DMS53 treated with DMSO at 0.1 percent for 48 hours (cell line): ENCODE measurements around the gene WDR43.

Source experiments
- DNase-seq: peaks from one replicate; lab custom pipeline; 2025; ENCODE audit not compliant: unreplicated experiment; lab: John Stamatoyannopoulos, UW

WDR43 gene, protein sequence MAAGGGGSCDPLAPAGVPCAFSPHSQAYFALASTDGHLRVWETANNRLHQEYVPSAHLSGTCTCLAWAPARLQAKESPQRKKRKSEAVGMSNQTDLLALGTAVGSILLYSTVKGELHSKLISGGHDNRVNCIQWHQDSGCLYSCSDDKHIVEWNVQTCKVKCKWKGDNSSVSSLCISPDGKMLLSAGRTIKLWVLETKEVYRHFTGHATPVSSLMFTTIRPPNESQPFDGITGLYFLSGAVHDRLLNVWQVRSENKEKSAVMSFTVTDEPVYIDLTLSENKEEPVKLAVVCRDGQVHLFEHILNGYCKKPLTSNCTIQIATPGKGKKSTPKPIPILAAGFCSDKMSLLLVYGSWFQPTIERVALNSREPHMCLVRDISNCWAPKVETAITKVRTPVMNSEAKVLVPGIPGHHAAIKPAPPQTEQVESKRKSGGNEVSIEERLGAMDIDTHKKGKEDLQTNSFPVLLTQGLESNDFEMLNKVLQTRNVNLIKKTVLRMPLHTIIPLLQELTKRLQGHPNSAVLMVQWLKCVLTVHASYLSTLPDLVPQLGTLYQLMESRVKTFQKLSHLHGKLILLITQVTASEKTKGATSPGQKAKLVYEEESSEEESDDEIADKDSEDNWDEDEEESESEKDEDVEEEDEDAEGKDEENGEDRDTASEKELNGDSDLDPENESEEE

DNA sequence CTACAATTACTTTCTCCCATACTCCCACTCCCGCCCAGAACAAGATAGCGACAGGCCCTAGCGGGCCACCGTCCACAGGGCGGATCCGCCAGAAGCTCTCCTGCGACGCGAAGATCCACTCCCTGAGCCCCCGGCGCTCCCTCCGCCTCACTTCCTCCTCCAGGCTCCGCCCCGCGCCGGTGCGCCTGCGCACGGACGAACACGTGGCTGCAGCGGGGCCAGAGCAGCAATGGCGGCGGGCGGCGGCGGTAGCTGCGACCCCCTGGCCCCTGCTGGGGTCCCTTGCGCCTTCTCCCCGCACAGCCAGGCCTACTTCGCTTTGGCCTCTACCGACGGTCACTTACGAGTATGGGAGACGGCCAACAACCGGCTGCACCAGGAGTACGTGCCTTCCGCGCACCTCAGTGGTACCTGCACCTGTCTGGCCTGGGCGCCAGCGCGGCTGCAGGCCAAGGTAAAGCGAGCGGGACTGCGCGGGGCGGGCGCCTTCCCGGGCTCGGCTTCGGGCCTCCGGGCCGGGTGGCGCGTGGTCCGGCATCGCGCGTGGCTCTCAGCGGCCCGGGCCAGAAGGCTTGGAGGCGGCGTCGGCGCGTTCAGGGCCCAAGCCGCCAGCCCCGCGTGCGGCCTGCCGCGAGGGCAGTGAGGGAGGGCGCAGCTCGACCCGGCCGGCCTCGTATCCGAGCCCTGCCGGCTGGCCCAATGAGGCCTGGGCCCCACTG lies at the start of gene WDR43:
WDR43 (plus strand) TSS at position 198 of the 719 bp plus-strand sequence; CDS start at position 230, 32 bp downstream.
- DNase-seq, result peak; percentile 89

DNA sequence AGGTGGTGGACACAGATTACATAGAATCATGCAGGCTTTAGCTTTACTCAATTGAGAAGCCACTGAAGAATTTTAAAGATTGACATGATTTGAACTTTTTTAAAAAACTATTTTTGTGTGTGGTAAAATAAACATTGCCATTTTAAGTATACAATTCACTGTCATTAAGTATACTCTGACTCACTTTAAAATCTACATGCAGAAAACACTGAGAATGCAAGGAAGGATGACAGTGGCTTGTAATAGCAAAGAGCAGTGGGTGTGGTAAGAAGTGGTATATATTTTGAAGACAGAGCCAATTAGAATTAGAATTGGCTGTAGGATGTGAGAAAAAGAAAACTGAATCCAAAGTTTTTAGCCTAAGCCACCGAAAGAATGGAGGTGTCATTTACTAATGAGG lies 39.3 kb upstream of the WDR43 start:
- no peak for DNase-seq

DNA sequence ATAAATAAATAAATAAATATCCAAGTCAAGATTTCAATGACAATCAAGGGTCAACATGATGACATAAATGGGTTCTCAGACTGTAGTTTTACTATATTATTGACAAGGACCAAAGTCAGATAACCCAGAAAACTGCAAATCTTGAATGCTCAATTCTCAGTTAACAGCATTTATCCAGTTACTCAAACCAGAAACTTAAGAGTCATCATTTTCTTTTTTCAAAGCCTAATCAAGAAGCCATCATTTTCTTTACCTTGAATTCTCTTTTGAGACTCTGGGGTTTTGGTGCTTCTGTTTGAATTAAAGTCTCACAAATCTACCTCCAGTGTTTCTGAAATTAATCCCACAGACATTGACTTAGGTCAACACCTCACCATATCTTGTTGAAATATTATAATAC lies 38.5 kb upstream of the WDR43 start:
- no peak for DNase-seq

DNA sequence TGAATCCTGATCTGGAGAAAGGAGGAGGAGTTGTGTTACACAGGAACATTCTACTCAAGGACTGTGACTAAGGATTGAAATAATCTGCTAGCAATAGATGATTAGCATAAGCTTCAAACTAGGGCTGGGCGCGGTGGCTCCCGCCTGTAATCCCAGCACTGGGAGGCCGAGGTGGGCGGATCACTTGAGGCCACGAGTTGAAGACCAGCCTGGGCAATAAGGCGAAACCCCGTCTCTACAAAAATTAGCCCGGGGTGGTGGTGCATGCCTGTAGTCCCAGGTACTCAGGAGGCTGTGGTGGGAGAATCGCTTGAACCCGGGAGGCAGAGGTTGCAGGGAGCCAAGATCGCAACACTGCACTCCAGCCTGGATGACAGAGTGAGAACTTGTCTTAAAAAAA lies 25.9 kb upstream of the WDR43 start:
- no peak for DNase-seq

DNA sequence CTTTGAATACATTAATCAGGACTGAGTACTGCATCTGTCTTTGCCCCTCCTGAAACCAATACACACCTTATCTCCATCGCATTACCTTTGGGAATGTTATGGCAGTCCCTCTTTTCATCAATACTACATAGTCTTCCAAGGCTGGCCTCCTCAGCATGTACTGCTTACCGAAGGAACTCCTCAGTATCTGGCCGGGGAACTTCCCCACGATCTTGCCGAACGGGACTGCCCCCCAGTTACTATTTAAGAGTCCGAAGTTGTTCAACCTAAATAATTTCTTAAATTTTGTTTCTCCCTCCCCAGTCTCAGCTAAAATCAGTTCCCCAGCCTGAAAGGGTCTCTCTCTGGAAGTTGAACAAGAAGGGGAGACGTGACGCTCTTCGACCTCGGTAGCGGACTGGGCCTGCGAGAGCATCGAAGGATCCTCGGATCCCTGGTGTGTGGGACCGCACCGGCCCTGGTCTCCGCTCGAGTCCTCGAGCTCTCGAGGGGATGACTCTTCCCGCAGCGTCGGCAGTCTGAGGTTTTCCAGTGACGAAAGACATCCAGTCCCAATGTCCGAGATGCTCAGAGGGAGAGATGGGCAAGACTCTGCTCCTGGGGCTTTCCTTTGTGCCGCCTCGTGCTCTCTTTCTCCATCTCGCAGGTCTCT lies 24.8 kb upstream of the WDR43 start:
- no peak for DNase-seq

DNA sequence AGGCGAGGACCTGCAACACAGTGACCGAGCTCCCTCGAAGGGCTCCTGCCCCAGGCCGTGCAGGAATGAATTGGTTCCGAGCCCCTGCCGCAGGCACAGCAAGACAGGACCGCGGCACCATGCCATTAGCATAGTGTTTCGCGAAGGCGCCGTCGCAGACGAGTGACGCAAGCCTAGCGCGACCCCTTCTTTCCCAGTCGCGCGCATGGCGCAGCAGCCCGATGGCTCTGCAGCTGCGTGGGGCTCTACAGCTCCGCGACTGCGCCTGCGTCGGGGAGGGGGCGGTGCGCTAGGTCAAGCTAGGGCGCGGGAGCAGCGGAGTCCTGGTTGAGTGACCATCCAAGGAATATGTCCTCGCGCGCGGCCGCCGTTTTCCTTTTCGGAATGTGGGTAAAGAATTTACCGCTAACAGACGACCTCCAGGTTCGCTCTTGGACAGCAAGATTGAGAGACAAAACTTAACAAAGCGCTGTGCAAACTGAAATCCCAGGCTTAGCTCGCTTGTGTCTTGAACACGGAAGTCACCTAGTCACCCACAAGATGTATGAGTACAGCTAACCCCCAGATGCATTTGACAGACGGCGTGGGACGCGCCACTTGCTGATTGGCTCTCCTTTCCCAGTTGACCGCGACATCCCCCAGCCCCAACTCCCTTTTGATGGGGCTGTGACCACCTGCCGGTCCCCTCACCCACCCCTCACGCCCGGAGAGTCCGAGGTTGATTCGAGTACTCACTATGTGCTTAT lies 24.1 kb upstream of the WDR43 start, which contains the start of gene TRMT61B:
TRMT61B (minus strand) TSS at position 164 of the 746 bp plus-strand sequence; CDS start at position 132, 32 bp downstream.
- peak; percentile 83 for DNase-seq

DNA sequence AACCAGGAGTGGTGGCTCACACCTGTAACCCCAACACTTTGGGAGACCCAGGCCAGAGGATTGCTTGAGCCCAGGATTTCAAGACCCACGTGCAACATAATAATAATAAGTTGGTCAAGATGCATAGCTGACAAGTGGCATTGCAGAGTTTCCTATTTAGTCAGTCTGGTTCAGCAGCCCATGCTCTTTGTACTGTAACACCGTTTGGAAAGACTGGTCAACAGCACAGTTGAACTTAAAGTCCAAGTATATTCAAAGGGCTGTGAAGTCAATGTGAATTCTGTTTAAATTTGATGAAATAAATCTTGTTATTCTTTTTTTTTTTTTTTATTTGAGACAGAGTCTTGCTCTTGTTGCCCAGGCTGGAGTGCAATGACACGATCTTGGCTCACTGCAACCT lies 22.8 kb upstream of the WDR43 start:
- DNase-seq, result no peak

DNA sequence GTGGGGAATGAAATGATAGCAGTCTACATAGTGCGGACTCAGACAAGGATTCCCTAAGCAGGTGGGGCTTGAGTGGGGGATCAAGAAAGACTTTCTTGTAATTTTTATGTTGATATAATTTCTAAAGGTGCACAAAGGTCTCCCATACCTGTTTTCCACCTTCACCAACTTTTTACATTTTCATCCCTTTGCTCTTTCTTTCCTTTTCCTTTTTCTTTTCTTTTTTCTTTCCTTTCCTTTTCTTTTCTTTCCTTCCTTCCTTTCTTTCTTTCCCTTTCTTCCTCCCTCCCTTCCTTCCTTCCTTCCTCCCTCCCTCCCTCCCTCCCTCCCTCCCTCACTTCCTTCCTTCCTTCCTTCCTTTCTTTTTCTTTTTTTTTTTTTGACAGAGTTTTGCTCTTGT lies 14.3 kb upstream of the WDR43 start:
- DNase-seq, result no peak

DNA sequence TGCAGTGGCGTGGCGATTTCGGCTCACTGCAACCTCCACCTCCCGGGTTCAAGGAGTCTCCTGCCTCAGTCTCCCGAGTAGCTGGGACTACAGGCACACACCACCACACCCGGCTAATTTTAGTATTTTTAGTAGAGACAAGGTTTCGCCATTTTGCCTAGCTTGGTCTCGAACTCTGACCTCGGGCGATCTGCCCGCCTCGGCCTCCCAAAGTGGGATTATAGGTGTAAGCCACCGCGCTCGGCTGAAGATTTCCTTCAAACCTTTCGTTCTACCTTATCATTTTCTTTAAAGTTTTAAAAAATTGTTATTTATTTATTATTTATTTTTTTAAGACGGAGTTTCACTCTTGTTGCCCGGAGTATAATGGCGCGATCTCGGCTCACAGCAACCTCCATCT lies 979 bp upstream of the WDR43 start:
- no peak for DNase-seq

DNA sequence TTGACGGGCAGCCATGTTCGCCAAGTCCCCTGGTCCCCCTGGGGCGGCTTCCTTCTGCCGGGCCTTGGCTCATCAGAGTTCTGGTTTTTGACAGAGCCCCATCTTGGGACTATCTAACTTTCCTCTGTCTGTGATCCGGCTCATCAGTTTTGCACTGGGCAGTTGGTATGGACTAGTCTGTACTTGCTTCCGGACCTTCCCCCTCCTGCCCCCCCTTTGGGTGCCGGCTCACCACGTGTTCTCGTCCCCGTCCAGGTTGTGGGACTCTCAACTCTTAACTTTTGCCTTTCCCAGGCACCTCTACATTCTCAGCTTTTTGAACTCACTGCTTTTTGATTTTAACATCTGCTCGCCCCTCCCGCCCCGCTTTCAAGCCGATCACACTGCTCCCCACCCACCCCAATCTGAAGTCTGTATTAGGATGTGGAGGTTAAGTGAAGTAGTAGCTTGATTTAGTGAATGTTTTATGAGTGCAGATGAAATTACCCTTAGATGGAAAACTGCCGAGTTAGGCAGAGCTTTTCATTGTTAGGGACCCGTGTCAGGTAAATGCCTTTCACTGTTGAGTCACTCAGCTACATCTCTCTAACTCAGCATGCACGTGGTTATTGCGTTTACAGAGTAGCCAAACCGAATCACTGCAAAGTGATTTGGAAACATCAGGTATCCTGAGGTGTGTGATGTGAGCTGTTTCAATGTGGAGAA lies 874 bp downstream of the WDR43 start:
- DNase-seq, result peak; percentile 1

DNA sequence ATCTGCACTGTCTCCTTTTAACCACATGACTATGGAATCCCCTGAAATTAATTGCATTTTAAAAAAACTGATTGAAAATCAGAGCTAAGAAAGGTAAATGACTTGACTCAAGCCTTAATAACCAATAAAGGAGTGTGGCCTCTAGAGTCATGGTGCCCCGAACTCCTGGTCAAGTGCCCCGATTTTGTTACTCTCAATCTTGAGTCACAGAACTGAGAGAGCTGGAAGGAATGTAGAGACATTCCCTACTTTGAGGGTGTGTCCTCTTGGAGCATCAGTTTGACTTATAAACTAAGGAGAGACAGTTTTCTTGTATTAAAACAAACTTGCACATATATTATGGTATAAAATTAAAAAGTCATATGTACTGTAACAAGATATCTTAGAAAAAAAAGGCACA lies 2.4 kb downstream of the WDR43 start:
- no peak for DNase-seq

DNA sequence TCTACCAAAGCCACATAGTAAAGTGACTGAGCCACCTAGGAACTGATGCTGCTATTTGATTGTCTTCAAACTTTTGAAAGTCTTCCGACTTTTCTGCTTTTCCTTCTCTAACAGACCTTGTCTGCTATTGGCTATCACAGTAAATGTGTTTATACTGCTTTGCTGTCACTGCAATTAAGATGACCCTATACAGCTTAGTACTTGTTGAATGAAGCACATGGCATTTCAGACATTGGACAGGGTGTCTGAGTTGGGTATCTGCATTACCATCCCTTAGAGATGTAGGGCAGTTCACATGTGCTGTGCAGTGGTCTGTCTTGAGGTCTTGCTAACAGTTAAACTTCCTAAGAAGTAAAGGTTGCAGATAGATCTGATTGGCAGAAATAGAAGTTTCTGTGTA lies 3.6 kb downstream of the WDR43 start:
- DNase-seq, result no peak

DNA sequence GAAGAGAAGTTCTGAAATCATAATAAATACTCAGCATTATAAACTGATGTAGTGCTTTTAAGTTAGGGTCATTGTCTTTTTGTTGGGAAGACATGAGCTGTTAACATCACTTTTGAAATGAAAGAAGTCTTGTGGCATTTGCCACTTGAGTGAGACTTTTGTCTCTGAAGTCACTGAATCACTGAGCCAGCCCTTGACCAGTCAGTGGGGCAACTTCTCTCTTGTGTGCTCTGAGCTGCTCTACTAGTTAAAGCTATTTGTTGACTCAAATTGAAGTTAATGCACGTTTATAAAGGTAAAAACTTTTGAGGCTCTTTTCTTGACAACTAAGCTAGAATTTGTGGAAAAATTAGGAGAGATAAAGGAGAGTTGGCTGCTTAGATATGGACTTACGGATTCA lies 6.7 kb downstream of the WDR43 start:
- DNase-seq, result no peak

DNA sequence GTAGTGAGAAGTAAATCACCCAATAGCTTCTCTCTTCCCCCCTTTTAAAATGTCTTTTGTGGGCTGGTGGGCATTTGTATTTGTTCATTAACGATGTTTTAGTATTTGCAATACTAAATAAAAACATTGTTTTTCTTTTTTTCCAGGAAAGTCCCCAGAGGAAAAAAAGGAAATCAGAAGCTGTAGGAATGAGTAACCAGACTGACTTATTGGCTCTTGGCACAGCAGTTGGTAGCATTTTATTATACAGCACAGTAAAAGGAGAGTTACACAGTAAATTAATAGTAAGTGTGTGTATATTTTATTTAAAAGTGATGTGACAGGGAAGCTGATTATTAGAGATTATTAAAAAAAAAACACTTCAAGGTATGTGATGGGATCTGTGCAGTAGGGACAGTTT lies 7.4 kb downstream of the WDR43 start:
- DNase-seq, result no peak

DNA sequence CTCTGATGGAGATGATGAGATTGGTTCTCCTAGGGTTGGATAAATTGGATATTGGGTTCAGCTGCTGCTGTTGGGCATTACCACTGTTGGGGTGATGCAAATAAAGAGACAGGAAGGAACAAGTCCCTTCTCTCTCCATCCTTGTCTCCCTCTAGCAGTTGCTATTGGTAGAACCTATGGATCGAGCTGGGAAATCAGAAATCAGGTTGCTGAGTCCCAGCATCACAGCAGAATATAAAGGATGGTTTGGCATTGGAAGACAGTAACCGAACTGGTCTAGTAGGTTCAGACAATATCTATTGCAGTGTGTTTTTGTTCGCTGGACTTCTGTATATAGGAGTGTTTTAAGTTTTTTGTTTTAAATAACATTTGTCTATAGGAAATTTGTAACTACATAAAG lies 8.1 kb downstream of the WDR43 start:
- no peak for DNase-seq

DNA sequence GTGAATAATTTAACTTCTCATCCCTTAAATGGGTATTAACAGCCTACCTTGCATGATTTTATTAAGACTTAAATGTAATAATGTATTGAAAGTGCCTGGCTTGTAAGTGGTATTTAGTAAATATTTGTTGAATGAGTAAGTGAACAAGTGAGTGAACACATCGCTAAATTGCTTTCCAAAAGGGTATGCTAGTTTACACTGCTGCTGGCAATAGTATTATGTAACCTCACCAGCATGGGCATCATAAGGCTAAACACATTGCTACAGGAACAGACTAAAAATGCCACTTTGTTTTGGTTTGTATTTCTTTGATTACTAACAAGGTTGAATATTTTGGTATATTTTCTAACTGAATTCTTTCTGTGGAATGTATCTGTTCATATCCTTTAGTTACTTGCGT lies 9.8 kb downstream of the WDR43 start:
- peak; percentile 22 for DNase-seq

DNA sequence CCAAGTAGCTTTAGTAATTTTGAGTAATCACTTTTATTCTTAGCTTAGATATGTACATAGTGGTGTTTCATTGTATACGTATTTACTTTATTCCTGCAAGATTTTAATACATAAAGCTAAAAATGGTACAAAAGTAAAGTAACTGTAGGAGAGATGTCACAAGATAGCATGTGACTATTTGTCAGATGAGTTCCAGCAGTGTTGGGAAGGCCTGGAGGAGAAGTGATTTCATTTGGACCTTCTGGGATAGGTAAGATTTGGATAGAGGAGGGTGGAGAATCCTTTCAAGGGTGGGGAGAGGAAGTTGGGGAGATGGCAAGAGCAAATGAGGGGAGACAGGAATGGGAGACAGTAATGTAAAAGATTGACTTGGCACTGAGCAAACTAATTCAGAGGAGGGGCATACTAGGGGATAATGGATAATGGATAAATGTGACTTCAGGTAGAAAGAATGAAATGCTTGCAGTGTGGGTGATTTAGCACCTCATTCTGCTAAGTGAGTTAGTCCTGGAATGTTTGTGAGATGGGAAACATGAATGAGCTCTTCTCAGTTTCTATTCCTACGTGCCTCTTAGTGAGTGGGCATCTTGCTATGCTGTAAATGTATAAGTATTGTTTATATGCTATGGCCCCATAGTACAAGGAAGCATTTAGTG lies 10.5 kb downstream of the WDR43 start:
- DNase-seq, result no peak

DNA sequence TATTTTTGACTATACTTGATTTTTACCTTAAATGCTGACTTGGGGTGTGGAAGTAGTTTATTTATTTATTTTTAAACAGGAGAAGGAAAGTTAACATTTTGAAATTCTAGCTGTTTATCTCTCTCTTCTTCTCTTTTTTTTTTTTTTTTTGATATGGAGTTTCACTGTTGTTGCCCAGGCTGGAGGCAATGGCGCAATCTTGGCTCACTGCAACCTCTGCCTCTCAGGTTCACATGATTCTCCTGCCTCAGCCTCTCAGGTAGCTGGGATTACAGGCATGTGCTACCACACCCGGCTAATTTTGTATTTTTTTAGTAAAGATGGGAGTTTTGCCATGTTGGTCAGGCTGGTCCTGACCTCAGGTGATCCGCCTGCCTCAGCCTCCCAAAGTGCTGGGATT lies 11.1 kb downstream of the WDR43 start:
- DNase-seq, result no peak

DNA sequence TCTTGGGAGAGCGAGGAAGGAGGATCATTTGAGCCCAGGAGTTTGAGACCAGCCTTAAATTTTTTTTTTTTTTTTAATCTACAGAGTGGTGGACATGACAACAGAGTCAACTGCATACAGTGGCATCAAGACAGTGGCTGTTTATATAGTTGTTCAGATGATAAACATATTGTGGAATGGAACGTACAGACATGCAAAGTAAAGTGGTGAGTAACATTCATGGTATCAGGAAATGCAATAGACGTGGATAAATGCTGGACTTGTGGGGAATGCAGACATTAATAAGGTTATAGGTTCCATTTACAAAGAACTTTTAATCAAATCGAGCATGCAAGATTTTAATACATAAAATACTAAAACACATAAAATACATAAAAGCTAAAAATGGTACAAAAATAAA lies 11.9 kb downstream of the WDR43 start:
- DNase-seq, result no peak

DNA sequence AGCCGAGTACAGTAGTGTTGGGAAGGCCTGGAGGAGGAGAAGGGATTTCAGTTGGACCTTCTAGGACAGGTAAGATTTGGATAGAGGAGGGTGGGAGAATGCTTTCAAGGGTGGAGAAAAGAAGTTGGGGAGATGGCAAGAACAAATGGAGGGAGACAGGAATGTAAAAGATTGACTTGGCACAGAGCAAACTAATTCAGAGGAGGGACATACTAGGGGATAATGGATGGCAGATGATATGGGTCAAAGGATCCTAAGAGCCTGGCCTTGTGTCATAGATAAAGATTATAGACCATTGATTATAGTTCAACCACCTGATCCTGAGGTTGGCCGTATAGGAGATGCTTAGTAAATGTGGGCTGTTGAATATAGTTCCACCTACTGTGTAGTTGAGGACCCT lies 12.4 kb downstream of the WDR43 start:
- no peak for DNase-seq
